ENCODE results near the gene LRRC9.

The LRRC9 gene

DNA sequence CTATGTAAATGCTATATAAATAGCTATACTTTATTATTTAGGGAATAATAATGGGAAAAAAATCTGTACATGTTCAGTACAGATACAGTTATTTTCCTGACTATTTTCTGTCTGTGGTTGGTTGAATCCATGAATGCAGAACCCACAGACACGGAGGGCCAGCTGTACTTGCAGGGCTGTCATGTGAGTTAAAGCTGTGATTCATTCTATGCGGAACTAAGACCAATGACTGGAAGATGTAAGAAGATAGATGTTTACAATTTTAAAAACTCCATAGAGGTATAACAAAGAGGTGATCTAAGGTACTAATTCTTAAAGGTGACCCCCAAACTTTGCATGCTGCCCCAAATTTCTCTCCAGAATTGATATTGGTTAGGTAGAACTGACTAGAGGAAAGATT lies 186.4 kb downstream of the LRRC9 start:
- H3K4me3 ChIP-seq (ENCODE audit: low read depth, low read length): no peak overlapping the region

DNA sequence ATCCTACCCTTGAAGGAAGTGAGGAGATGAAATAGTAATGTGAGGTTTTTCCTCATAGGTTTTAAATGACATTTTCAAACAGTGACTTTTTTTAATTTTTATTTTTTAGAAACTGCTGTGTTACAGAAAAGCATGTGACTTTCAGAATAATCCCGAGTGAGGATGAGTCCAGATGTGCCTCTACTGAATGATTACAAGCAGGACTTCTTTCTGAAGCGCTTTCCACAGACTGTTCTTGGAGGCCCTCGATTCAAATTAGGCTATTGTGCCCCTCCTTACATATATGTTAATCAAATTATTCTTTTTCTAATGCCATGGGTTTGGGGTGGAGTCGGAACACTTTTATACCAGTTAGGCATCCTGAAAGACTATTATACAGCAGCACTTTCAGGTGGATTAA lies 187.5 kb downstream of the LRRC9 start:
- no peak overlapping the region for H3K4me3 ChIP-seq (ENCODE audit: low read depth, low read length)

DNA sequence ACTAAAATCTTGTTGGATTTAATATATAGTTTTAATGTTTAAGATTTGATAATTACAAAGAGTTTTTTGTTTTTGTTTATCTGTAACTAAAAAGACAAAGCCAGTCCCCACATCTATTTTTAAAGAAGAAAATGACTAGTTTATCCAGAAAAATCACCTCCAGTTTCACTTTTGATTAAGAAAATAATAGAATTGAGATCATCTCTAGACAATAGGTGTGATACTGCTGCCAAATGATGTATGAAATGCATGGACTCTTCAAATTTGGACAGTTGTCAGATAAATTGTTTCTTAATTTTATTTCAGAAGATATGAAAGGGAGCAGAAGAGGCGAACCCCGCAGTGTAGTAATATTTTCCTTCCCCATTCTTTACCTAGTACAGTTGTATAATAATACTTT lies 191.8 kb downstream of the LRRC9 start:
- H3K4me3 ChIP-seq (ENCODE audit: low read depth, low read length): no peak overlapping the region

Data from iPS-11a (cell line).